ENCODE data around the gene DYNLT3. TPM values are rescaled to one million over a fixed set of nuclear protein-coding genes. Genes with fewer than 3 reads are reported as not detected.

The DYNLT3 gene
- total RNA-seq, 3 donors from 2014 or later (not counting 1 experiment from before 2014, with no cell fraction given): 18.1 to 25.0 (median 18.4) TPM

GRCh38 chrX:37799936-37800335, 47.4 kb downstream of the DYNLT3 start:
- Mint-ChIP-seq H3K27me3 (ENCODE audit: low read depth in 2 of 2) (peaks cover 0 to 5% of the 10 kb centered on the region in 2 donors), H3K9me3 (no peaks in the 10 kb centered on the region), H3K36me3 (no peaks in the 10 kb centered on the region), H3K27ac (no peak overlapping the region), H3K4me3 (no peak overlapping the region), H3K4me1 (no peaks in the 10 kb centered on the region)
- intact Hi-C loops (cut with micrococcal nuclease): no loop called here
- no peak for DNase-seq
- H3K36me3 ChIP-seq (ENCODE audit: control insufficient read depth, insufficient read depth, low read length): no peaks in the 10 kb centered on the region
- H3K4me3 ChIP-seq (ENCODE audit: low read length): no peak overlapping the region
- no peak for ATAC-seq
- H3K9me3 ChIP-seq (ENCODE audit: control insufficient read depth, insufficient read depth, low read length): no peaks in the 10 kb centered on the region
- peaks cover 9% of the 10 kb centered on the region for H3K4me1 ChIP-seq (ENCODE audit: control insufficient read depth, insufficient read depth, low read length)
- WGBS (ENCODE audit: insufficient coverage): 80% methylated on average over 1 of the region's 2 CpGs
- no peaks in the 10 kb centered on the region for H3K27me3 ChIP-seq (ENCODE audit: control insufficient read depth, insufficient read depth, low read length)
- H3K27ac ChIP-seq (ENCODE audit: low read length): no peak overlapping the region
- TF ChIP-seq CTCF (IDR thresholded peaks at IDR 0.05): no peak

DNA sequence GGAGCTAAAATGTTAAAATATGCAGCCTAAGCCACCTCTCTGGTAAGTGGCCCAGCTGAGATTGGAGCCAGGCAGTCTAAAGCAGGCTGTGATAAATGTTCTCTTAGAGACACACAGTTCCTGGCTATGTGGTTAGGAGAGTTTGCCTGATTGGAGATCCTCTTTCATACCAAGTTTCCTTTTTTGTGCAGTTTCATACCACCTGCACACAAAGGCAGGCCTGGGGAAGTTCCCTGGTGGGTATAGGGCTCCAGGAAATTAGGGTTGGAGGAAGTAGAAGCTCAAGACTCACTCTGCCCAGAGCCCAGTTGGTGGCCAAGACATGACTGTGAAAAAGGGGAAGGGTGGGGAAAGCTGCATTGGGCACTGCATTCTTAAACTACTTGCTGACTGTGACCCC, 50.6 kb downstream of the DYNLT3 start:
- intact Hi-C loops (cut with micrococcal nuclease): no loop called here
- no peak overlapping the region for H3K4me3 Mint-ChIP-seq
- H3K4me1 Mint-ChIP-seq: peaks cover 6% of the 10 kb centered on the region in 2 donors
- TF ChIP-seq CTCF (IDR thresholded peaks at IDR 0.05): no peak
- peak; percentile 24 to 64 (median 24) for ATAC-seq
- Histone ChIP-seq H3K27ac (ENCODE audit: low read length) (no peak overlapping the region), H3K4me1 (ENCODE audit: control insufficient read depth, insufficient read depth, low read length) (peaks cover 9% of the 10 kb centered on the region), H3K27me3 (ENCODE audit: control insufficient read depth, insufficient read depth, low read length) (no peaks in the 10 kb centered on the region), H3K4me3 (ENCODE audit: low read length) (no peak overlapping the region), H3K36me3 (ENCODE audit: control insufficient read depth, insufficient read depth, low read length) (no peaks in the 10 kb centered on the region), H3K9me3 (ENCODE audit: control insufficient read depth, insufficient read depth, low read length) (no peaks in the 10 kb centered on the region)
- no peak overlapping the region for H3K27ac Mint-ChIP-seq
- H3K27me3 Mint-ChIP-seq (ENCODE audit: low read depth in 2 of 2): peaks cover 0 to 5% of the 10 kb centered on the region in 2 donors
- H3K36me3 Mint-ChIP-seq: no peaks in the 10 kb centered on the region
- no peaks in the 10 kb centered on the region for H3K9me3 Mint-ChIP-seq
- peak in 1 of 2 donors; percentile 6 for DNase-seq

DNA sequence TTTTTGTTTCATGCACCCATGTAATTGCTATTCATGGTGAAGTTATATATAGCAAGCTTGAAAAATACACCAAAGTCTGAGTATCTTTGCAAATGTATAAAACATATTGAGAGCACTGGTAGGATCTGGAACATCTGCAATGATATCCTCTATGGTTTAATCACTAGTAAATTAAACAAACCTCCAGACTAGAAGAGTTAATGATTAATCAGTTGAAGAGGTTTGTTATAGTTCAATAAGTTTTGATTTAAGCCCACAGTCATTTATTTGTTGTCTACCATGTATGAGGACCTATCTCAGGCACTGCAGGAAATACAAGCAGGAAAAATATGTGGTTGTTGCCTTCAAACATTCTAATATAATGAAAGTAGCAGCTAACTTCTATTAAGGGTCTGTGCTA, 51.1 kb downstream of the DYNLT3 start:
- intact Hi-C loops (cut with micrococcal nuclease): no loop called here
- Mint-ChIP-seq H3K27me3 (ENCODE audit: low read depth in 2 of 2) (peaks cover 0 to 5% of the 10 kb centered on the region in 2 donors), H3K27ac (no peak overlapping the region), H3K36me3 (no peaks in the 10 kb centered on the region), H3K4me1 (peaks cover 6% of the 10 kb centered on the region in 2 donors), H3K4me3 (no peak overlapping the region), H3K9me3 (no peaks in the 10 kb centered on the region)
- ATAC-seq (no peak), DNase-seq (no peak)
- no peak overlapping the region for H3K4me3 ChIP-seq (ENCODE audit: low read length)
- no peak overlapping the region for H3K27ac ChIP-seq (ENCODE audit: low read length)
- H3K27me3 ChIP-seq (ENCODE audit: control insufficient read depth, insufficient read depth, low read length): no peaks in the 10 kb centered on the region
- TF ChIP-seq CTCF (IDR thresholded peaks at IDR 0.05): no peak
- peaks cover 9% of the 10 kb centered on the region for H3K4me1 ChIP-seq (ENCODE audit: control insufficient read depth, insufficient read depth, low read length)
- H3K36me3 ChIP-seq (ENCODE audit: control insufficient read depth, insufficient read depth, low read length): no peaks in the 10 kb centered on the region
- H3K9me3 ChIP-seq (ENCODE audit: control insufficient read depth, insufficient read depth, low read length): no peaks in the 10 kb centered on the region

Other genes with a start within 250 kb of the DYNLT3 start
- gene XK, start 161.8 kb downstream of the DYNLT3 start, total RNA-seq: 1 to 10 TPM in 1 of 3 donors, under 1 TPM in 2; 0.29 to 1.3 (median 0.56) TPM
- 10 to 100 TPM; 11.3 to 25.6 (median 20.9) TPM for gene CYBB, start 67.5 kb downstream of the DYNLT3 start, total RNA-seq
- gene SYTL5, start 159.0 kb upstream of the DYNLT3 start, total RNA-seq: under 1 TPM in 1 of 3 donors, not detected in 2; 0.05 TPM

All from natural killer cell (primary cell).